Inflammatory macrophage (primary cell): ENCODE measurements around the gene PKD1L1.

Source experiments
- DNase-seq, 2 donors: peaks; one replicate each; pipeline ENCODE4 v3.0.0-alpha.2; 2020 to 2022

Gene PKD1L1

GRCh38 chr7:47866120-47866519 is 82.1 kb downstream of the PKD1L1 start:
- no peak for DNase-seq

- peak in 1 of 2 donors; percentile 22 for DNase-seq
Measured at GRCh38 chr7:47852330-47853245, 95.7 kb downstream of the PKD1L1 start.

GRCh38 chr7:47847207-47847606 is 101.1 kb downstream of the PKD1L1 start:
- no peak for DNase-seq

DNA sequence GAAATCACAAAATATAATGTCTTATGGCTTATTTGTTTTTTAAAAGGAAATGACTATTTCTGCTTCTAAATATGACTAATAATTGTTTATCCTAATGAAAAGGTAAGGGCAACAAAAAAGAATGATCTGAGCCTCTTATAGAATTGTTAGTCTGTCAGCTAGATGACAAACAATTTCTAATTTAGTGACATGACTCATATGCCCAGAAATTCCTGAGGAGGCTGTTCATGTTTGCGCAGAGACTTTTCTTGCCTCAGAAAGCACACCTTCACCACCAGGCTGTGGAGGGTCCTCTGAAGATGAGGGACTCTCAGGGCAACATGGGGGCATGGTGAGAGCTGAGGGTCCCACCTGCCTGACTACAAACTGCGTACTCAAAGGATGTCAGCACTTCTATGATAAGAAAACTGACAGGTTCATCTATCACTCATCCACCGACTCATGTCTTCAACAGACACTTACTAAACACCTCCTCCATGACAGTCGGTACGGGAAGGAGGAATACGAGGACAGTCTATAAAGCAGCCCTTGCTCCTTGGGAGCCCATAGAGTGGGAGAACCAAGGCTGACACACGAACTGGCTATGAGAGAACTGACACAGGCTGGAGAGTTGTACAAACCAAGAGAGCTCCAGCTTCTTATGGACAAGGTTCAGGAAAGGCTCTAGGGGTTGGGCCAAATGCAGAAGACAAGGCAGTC is 102.0 kb downstream of the PKD1L1 start:
- DNase-seq = no peak

GRCh38 chr7:47844311-47844710 is 104.0 kb downstream of the PKD1L1 start:
- no peak for DNase-seq

DNA sequence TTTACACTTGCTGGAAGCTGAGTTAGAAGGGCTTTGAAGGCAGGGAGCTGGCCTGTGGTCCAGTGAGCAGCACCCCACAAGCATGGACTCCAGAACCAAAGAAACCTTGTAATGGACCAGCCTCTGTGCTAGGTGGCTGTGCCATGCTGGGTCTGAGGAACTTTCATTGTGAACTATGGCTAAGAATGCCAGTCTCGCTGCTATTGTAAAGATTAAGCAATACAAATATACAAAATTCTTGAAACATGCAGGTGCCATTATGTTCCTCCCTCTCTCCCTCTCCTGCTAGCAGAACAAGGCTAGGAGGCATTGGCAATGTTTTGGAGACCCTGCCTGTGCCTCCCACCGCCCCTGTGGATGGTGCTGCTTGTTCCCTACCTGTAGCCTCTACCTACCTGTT is 105.0 kb downstream of the PKD1L1 start:
- no peak for DNase-seq

DNA sequence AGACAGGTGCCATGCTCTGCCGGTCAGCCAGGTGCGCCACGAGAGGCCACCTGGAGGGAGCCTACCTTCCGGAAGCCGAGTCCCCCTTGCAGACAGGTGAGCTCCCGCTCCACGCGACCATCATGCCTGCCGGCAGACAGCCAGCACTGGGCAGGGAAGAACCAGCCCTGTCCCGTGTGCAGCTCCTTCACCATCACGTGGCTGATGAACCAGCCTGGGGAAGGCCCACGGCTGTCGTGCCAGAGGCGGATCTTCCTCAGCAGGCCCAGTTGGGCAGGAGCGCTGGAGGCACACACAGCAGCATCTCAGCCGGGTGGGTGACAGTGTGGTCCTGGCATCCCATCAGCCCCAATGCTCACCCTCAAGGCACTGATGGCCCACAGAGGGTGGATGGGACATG is 108.9 kb downstream of the PKD1L1 start:
- DNase-seq = no peak

DNA sequence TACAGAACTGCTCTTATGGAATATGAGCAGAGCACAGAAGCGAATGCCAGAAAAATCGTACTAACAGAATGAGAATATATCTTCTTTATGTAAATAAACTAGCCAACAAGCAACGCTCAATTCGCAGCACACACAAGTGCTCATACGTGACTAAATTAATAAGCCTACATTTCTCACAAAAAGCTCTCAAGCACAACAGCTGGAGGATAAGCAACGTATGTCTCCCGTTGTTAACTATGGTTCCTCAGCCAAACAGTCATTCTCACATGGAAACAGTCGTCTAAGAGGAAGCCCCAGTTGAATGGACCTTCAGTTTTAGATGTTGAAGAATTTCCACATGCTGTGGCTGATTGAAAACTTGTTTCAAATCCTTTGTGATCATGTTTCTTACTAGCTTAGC is 110.4 kb downstream of the PKD1L1 start:
- no peak for DNase-seq

DNA sequence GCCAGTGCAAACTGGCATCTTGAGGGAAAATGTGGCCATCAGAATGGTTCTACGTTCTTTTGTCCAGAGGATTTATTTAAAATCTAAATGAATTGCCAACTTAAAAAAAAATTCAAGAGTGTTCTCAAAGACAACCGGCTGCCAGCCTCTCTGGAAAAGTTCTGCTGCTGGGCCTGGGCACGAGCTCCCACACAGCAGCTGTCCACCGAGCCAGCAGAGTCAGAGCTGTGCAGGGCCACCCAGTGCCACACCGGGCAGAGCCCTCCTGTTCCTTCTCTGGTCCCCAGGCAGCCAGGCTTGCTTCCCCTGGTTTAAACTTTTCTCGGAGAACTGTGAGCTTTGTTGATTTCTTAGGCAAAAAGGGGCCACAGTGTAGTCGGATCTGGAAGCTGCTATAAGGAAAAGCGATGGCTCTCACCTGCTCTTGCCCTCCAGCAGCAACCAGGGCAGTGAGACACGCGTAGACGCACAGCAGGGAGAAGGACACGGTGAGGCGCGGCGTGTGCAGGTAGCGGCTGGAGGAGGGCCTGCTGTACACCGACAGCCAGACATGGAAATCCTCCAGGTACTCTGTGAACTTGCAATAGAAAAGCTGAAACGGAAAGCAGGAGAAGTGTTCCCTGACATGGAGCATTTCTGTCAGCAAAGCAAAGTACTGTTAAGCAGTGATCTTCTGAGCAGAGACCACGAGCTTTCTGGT is 111.6 kb downstream of the PKD1L1 start:
- no peak for DNase-seq

DNA sequence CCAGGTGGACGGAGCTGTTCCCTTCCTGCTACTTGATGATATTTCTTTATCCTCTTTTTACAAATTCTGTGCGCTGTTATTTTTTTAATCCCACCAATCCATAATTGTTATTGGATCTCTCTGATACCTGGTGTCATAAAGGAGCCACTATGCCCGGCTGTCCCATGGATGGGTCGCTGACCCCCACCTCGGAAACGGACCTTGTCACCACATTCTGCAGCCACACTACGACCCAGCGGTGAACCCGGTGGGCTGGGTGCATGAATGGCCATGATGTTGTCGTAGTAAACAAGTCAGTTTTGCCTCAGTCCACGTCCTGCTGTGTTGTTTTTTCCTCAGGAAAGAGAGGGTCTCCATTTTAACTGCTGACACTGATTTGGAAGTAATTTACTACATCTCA is 112.2 kb downstream of the PKD1L1 start:
- no peak for DNase-seq

GRCh38 chr7:47833211-47833610 is 115.1 kb downstream of the PKD1L1 start:
- no peak for DNase-seq

DNA sequence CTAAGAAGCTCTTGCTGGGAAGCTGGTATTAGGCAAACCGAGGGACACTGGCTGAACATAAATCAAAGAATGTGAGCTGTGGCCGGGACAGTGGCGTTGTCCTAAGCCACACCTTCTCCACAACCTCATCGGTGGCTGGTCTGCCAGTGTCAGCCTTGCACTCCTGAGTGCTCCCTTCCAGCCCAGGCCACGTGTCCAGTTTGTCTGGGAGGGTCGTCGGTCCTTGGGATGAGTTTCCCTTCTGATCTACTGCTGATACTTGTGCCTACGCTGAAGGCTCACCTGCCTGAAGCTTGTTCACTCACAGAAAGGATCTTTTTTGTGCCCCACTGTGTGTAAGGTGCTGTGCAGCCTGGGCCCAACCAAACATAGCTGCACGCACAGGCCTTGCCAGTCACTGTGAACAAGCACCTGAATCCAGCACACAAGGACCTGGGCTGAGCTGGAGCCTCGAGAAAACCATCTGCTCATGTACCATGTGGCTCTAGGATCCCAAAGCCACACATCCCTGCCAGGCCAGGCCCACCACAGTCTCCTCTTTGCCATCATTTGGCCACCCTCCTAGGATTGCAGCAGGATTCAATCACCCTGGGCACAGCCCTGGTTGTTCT is 116.1 kb downstream of the PKD1L1 start:
- DNase-seq = no peak

- DNase-seq = no peak
Measured at GRCh38 chr7:47830015-47830414, 118.3 kb downstream of the PKD1L1 start.

GRCh38 chr7:47827871-47828270 is 120.4 kb downstream of the PKD1L1 start:
- no peak for DNase-seq

DNA sequence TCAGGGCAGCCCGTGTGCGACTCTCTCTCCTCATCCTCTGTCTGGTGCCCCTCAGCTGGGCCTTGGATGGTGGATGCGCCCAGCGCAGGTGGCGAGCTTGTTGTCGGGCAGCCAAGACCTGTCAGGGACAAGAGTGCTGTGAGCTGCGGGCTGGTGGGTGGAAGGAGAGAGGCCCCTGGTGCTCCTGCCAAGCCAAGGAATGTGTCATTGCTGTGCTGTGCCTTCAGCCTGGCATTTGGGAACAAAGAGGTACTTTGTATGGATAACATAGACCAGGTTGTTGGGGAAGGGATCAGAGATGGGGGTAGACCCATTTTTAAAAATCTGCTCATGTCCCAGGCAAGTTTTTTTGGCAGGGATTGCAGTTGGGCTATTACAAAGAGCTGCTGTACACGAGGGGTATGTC is 120.9 kb downstream of the PKD1L1 start:
- DNase-seq = no peak

DNA sequence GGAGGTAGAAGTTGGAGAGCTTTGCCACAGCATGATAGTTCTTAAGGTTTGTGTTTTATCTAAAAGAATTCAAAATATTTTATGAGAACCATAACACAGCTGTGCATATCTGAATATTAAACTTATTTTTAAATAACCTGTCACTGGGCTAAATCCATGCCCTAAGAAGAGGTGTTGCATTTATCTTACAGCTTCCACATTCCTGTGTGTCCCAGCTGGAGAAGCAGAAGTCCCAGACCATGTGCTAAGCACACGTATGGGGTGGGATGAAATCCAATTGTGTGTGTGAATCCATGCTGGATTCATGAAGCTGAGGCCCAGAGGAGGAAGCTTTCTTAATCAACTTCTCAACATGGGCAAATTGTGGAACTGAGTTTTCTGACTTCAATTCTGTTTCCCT is 121.5 kb downstream of the PKD1L1 start:
- DNase-seq = no peak

DNA sequence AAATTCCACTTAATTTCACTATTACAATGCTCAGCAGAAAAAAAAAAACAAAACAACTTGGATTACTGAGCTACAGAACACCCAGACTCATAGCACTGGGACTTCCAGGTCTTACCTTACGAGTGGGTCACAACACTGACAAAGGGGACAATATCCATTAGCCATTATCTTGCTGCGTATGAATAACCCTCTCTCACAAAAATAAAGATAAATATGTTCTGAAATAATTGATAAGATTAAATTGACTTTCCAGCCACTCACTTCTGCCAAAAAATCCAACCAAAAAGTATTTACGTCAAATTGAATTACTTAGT is 128.7 kb downstream of the PKD1L1 start:
- no peak for DNase-seq

DNA sequence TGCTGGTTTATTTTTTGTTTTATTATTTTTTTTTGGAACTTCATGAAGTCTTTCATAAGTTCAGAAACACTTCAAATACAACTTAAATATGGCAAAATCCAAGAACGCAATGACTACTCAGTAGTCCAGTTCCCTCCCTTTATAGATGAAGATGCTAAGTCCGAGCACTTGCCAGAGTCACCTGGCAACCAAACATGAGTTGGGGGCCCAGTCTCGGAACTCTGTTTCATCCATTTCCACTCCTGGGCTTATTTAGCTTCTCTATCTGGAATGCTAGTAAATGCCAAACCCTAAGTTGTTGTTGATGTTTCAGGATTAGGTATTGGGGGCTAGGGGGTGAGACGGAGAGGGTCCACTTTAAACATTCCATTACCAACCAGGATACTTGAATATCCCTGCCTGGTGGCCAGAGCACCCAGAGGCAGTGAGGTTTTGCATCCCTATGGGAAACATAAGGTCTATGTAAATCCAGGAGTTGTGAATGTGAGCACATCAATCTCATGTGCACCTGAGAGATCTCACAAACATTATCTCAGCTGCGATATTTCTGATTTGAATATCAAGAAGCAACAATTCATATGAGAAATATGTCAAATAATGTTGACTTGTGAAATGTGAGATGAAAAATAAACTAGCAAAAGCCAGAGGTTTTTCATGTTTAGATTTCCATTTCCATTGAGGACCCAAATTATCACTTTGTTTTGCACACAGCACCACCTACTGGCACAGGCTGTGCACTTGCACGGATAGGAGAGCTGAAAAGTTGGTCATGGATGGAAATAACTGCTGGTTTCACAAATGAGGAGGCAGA is 129.3 kb downstream of the PKD1L1 start:
- DNase-seq = peak; percentile 77 to 79

DNA sequence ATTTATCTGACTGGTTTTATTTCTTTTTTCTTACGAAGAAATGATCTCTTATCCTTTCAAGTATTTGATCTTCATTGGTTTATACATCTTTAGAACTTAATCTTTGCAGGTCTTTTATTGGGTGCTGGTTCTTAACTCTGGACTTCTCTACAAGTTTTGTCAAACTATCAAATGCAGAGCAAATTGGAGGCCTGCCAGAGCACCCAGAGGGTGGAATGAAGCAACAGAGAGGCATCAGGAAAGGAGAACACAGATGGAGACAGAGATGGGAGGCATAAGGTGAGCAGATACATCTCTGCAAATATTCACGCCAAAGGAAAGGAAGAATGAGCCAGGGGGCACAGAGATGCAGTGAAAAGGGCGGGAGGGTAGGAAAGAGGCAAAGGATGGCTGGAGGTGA is 130.3 kb downstream of the PKD1L1 start:
- no peak for DNase-seq

- DNase-seq = no peak
Measured at GRCh38 chr7:47816647-47817046, 131.6 kb downstream of the PKD1L1 start.

- no peak for DNase-seq
Measured at GRCh38 chr7:47815867-47816266, 132.4 kb downstream of the PKD1L1 start.

- no peak for DNase-seq
Measured at GRCh38 chr7:47814905-47815613, 133.2 kb downstream of the PKD1L1 start.
